Measurements from ENCODE around the gene SPO11. TPM values are rescaled to one million over a fixed set of nuclear protein-coding genes. Genes with fewer than 3 reads are reported as not detected.

Gene SPO11
- total and polyA plus RNA-seq, 4 donors: not detected

- Histone ChIP-seq H3K4me3 (no peak overlapping the region), H3K4me1 (ENCODE audit: control insufficient read depth in 5 of 5, insufficient read depth in 5 of 5, low read length in 5 of 5) (no peaks in the 10 kb centered on the region), H3K27me3 (ENCODE audit: control insufficient read depth in 3 of 3, insufficient read depth in 3 of 3, low read length in 2 of 3) (no peaks in the 10 kb centered on the region), H3K9me3 (ENCODE audit: control insufficient read depth in 4 of 4, insufficient read depth in 3 of 4, low read length in 3 of 4) (peaks cover 0 to 2% (median 0%) of the 10 kb centered on the region in 4 donors), H3K27ac (ENCODE audit: low read depth in 1 of 2, low read length in 1 of 2) (no peak overlapping the region), H3K36me3 (ENCODE audit: control insufficient read depth in 4 of 4, insufficient read depth in 4 of 4, low read length in 4 of 4) (no peaks in the 10 kb centered on the region), H3K9ac (ENCODE audit: insufficient read depth in 1 of 2, low read length in 2 of 2) (no peak overlapping the region)
- DNase-seq (no peak), ATAC-seq (ENCODE audit: insufficient read depth, low FRiP score) (no peak)
- WGBS, 2 donors: 92 to 96% methylated on average over 11 of the region's 11 CpGs
- no peak for TF ChIP-seq CTCF (IDR thresholded peaks at IDR 0.05; ENCODE audit: control extremely low read depth, extremely low read depth)
Measured at GRCh38 chr20:57310821-57311514, 18.6 kb upstream of the SPO11 start.

DNA sequence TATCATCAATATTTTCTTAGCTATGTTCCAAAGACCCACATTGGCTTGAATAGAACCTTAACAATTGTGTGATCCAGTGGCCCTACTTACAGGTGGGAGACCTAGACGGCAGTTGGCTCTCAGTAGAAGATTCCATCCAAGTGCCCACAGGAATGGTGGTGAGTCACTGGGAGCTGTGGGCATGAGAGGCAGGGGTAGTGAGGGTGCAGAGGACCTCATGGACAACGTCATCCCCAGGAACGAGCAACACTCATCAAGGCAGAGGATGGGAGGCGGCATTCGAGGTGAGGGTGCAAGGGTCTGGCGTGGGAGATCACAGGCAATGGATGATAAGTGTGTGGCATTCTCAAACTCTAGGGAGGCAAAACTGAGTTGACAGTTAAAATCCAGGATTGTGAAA lies 17.5 kb upstream of the SPO11 start:
- peaks cover 0 to 2% (median 0%) of the 10 kb centered on the region in 4 donors for H3K9me3 ChIP-seq (ENCODE audit: control insufficient read depth in 4 of 4, insufficient read depth in 3 of 4, low read length in 3 of 4)
- WGBS, 2 donors: 88 to 94% methylated on average over 6 of the region's 6 CpGs
- no peak overlapping the region for H3K4me3 ChIP-seq
- no peaks in the 10 kb centered on the region for H3K36me3 ChIP-seq (ENCODE audit: control insufficient read depth in 4 of 4, insufficient read depth in 4 of 4, low read length in 4 of 4)
- ATAC-seq (ENCODE audit: insufficient read depth, low FRiP score) (no peak), DNase-seq (no peak)
- no peaks in the 10 kb centered on the region for H3K27me3 ChIP-seq (ENCODE audit: control insufficient read depth in 3 of 3, insufficient read depth in 3 of 3, low read length in 2 of 3)
- no peak for TF ChIP-seq CTCF (IDR thresholded peaks at IDR 0.05; ENCODE audit: control extremely low read depth, extremely low read depth)
- no peaks in the 10 kb centered on the region for H3K4me1 ChIP-seq (ENCODE audit: control insufficient read depth in 5 of 5, insufficient read depth in 5 of 5, low read length in 5 of 5)
- no peak overlapping the region for H3K27ac ChIP-seq (ENCODE audit: low read depth in 1 of 2, low read length in 1 of 2)
- no peak overlapping the region for H3K9ac ChIP-seq (ENCODE audit: insufficient read depth in 1 of 2, low read length in 2 of 2)

DNA sequence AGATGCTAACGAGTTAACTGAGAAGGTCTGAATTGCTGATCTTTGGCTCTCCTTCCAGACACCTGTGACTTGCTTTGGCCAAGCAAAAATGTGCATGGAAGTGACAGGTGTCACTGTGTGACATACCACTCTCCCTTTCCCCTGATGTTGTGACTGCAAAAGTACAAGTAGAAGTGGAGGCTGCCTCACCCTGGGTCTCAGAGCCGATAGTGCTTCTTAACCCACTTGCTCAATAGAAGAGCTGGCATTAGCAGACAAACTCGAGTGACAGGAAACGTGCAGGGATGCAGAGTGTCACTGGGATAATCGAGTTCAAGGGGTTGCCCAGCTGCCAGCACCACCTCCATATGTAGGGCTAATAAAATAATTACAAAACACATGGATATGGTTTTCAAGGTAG lies 16.4 kb upstream of the SPO11 start:
- Histone ChIP-seq H3K36me3 (ENCODE audit: control insufficient read depth in 4 of 4, insufficient read depth in 4 of 4, low read length in 4 of 4) (no peaks in the 10 kb centered on the region), H3K4me3 (no peak overlapping the region), H3K27ac (ENCODE audit: low read depth in 1 of 2, low read length in 1 of 2) (no peak overlapping the region), H3K9me3 (ENCODE audit: control insufficient read depth in 4 of 4, insufficient read depth in 3 of 4, low read length in 3 of 4) (peaks cover 0 to 2% (median 0%) of the 10 kb centered on the region in 4 donors), H3K27me3 (ENCODE audit: control insufficient read depth in 3 of 3, insufficient read depth in 3 of 3, low read length in 2 of 3) (no peaks in the 10 kb centered on the region), H3K9ac (ENCODE audit: insufficient read depth in 1 of 2, low read length in 2 of 2) (no peak overlapping the region), H3K4me1 (ENCODE audit: control insufficient read depth in 5 of 5, insufficient read depth in 5 of 5, low read length in 5 of 5) (no peaks in the 10 kb centered on the region)
- DNase-seq: no peak
- WGBS, 2 donors: 57 to 58% methylated on average over 5 of the region's 5 CpGs
- TF ChIP-seq CTCF (IDR thresholded peaks at IDR 0.05; ENCODE audit: control extremely low read depth, extremely low read depth): no peak
- ATAC-seq (ENCODE audit: insufficient read depth, low FRiP score): no peak

- H3K9ac ChIP-seq (ENCODE audit: insufficient read depth in 1 of 2, low read length in 2 of 2): no peak overlapping the region
- peaks cover 0 to 2% (median 0%) of the 10 kb centered on the region in 4 donors for H3K9me3 ChIP-seq (ENCODE audit: control insufficient read depth in 4 of 4, insufficient read depth in 3 of 4, low read length in 3 of 4)
- ATAC-seq (ENCODE audit: insufficient read depth, low FRiP score) (no peak), DNase-seq (no peak)
- no peak for TF ChIP-seq CTCF (IDR thresholded peaks at IDR 0.05; ENCODE audit: control extremely low read depth, extremely low read depth)
- no peaks in the 10 kb centered on the region for H3K4me1 ChIP-seq (ENCODE audit: control insufficient read depth in 5 of 5, insufficient read depth in 5 of 5, low read length in 5 of 5)
- 89 to 91% methylated on average over 5 of the region's 5 CpGs for WGBS, 2 donors
- no peak overlapping the region for H3K27ac ChIP-seq (ENCODE audit: low read depth in 1 of 2, low read length in 1 of 2)
- H3K27me3 ChIP-seq (ENCODE audit: control insufficient read depth in 3 of 3, insufficient read depth in 3 of 3, low read length in 2 of 3): no peaks in the 10 kb centered on the region
- no peaks in the 10 kb centered on the region for H3K36me3 ChIP-seq (ENCODE audit: control insufficient read depth in 4 of 4, insufficient read depth in 4 of 4, low read length in 4 of 4)
- H3K4me3 ChIP-seq: no peak overlapping the region
Measured at GRCh38 chr20:57313951-57314350, 15.7 kb upstream of the SPO11 start.

Measured in lung (tissue), 12 donors.